Stimulated activated CD4-positive, alpha-beta T cell treated with anti-CD3 and anti-CD28 coated beads, Interleukin-2, amount 100 ng/mL, for 24 hours (primary cell): ENCODE data around the gene KRT28.
"Not testable (repeated sequence)": the region's sequence is repeated elsewhere in the genome, so short reads cannot be mapped to it uniquely, and the experiment has no call there.

Experiments
- DNase-seq, 2 donors: peaks; one replicate each; pipeline ENCODE4 v3.0.0-alpha.2; 2020

KRT28 gene

GRCh38 chr17:40818733-40819527 is 19.2 kb upstream of the KRT28 start:
- DNase-seq, result peak; percentile 85 to 86

- no peak for DNase-seq
Measured at GRCh38 chr17:40818343-40818732, 18.6 kb upstream of the KRT28 start.

- DNase-seq, result no peak
Measured at GRCh38 chr17:40817103-40817682, 17.4 kb upstream of the KRT28 start.

- DNase-seq, result no peak
Measured at GRCh38 chr17:40816569-40816968, 16.8 kb upstream of the KRT28 start.

GRCh38 chr17:40815381-40815780 is 15.6 kb upstream of the KRT28 start:
- DNase-seq, result no peak

- DNase-seq, result not testable (repeated sequence)
Measured at GRCh38 chr17:40814657-40815056, 14.9 kb upstream of the KRT28 start.

- DNase-seq, result no peak
Measured at GRCh38 chr17:40813804-40814203, 14.0 kb upstream of the KRT28 start.

GRCh38 chr17:40812639-40813038 is 12.9 kb upstream of the KRT28 start:
- no peak for DNase-seq

GRCh38 chr17:40810494-40810893 is 10.7 kb upstream of the KRT28 start:
- no peak for DNase-seq

GRCh38 chr17:40809721-40810421 is 10.1 kb upstream of the KRT28 start:
- no peak for DNase-seq

- no peak for DNase-seq
Measured at GRCh38 chr17:40806131-40806530, 6.4 kb upstream of the KRT28 start.

GRCh38 chr17:40803617-40804082 is 3.9 kb upstream of the KRT28 start:
- DNase-seq, result peak; percentile 83 to 84

- DNase-seq, result no peak
Measured at GRCh38 chr17:40801157-40801556, 1.4 kb upstream of the KRT28 start.

- no peak for DNase-seq
Measured at GRCh38 chr17:40800381-40800780, 622 bp upstream of the KRT28 start.

- DNase-seq, result no peak
Measured at GRCh38 chr17:40796846-40797245, 2.9 kb downstream of the KRT28 start.

GRCh38 chr17:40795019-40795667 is 4.6 kb downstream of the KRT28 start:
- DNase-seq, result no peak

GRCh38 chr17:40794466-40794865 is 5.3 kb downstream of the KRT28 start:
- DNase-seq, result no peak

- no peak for DNase-seq
Measured at GRCh38 chr17:40793832-40794231, 5.9 kb downstream of the KRT28 start.

- no peak for DNase-seq
Measured at GRCh38 chr17:40791787-40792436, 7.8 kb downstream of the KRT28 start.

- no peak for DNase-seq
Measured at GRCh38 chr17:40791111-40791510, 8.6 kb downstream of the KRT28 start.

- DNase-seq, result no peak
Measured at GRCh38 chr17:40782450-40782849, 17.3 kb downstream of the KRT28 start, which contains the start of gene KRT27. Gene KRT27 (minus strand): TSS chr17:40782550. CDS start chr17:40782493, 57 bp downstream.

GRCh38 chr17:40779181-40779909 is 20.4 kb downstream of the KRT28 start:
- DNase-seq, result peak; percentile 26 to 39
